CD8-positive, alpha-beta memory T cell (primary cell): Measurements from ENCODE around the gene TMEM259. TPM values are rescaled to one million over a fixed set of nuclear protein-coding genes. Genes with fewer than 3 reads are reported as not detected.

ENCODE experiments used
- CTCF ChIA-PET: fragments of 350-600 bp; sonication (Branson Sonifier 250); formaldehyde crosslinking; loops from one replicate; lab custom pipeline; 2021; ENCODE audit warnings: antibody characterized with exemption; lab: Charles Lee
- POLR2A ChIA-PET: fragments of 350-600 bp; sonication (Branson Sonifier 250); formaldehyde crosslinking; loops from one replicate; lab custom pipeline; 2021; ENCODE audit warnings: antibody characterized with exemption; lab: Charles Lee
- DNase-seq, 5 donors: peaks; one replicate each; pipeline versions ENCODE4 v3.0.0 to v3.0.0-alpha.2; 2020 to 2022; ENCODE audit warnings: mixed read lengths in 1 of 5
- H3K27ac ChIP-seq: one replicate; pipeline ENCODE4 v1.7.0; 2013; ENCODE audit warnings: low read depth, mild to moderate bottlenecking, low read length, moderate library complexity
- H3K27me3 ChIP-seq: 2 replicates; pipeline ENCODE4 v1.7.0; 2013; ENCODE audit warnings: low read length, mild to moderate bottlenecking; ENCODE audit not compliant: insufficient read depth, poor library complexity, severe bottlenecking
- H3K36me3 ChIP-seq: 2 replicates; pipeline ENCODE4 v1.7.0; 2013; ENCODE audit warnings: mild to moderate bottlenecking, low read length, moderate library complexity; ENCODE audit not compliant: insufficient read depth
- H3K4me1 ChIP-seq: 2 replicates; pipeline ENCODE4 v1.7.0; 2013; ENCODE audit warnings: mild to moderate bottlenecking, low read length, moderate library complexity; ENCODE audit not compliant: insufficient read depth
- H3K4me3 ChIP-seq: 2 replicates; pipeline ENCODE4 v1.7.0; 2013; ENCODE audit warnings: mild to moderate bottlenecking, low read length
- H3K9me3 ChIP-seq: 2 replicates; pipeline ENCODE4 v1.7.0; 2013; ENCODE audit warnings: mild to moderate bottlenecking, low read length
- H3K27ac Mint-ChIP-seq, 8 donors: one replicate each; pipeline ENCODE4 v1.8.0; 2020 to 2021; ENCODE audit warnings: mixed read lengths in 8 of 8, mild to moderate bottlenecking in 6 of 8, inconsistent platforms in 3 of 8, moderate library complexity in 3 of 8
- H3K27me3 Mint-ChIP-seq, 2 donors: one replicate each; pipeline ENCODE4 v1.8.0; 2020 to 2021; ENCODE audit warnings: mixed read lengths in 2 of 2, mild to moderate bottlenecking in 1 of 2, moderate library complexity in 1 of 2
- H3K36me3 Mint-ChIP-seq, 3 donors: one replicate each; pipeline ENCODE4 v1.8.0; 2020 to 2021; ENCODE audit warnings: mixed read lengths in 3 of 3, inconsistent platforms in 1 of 3, mild to moderate bottlenecking in 1 of 3
- H3K4me1 Mint-ChIP-seq, 3 donors: one replicate each; pipeline ENCODE4 v1.8.0; 2020 to 2021; ENCODE audit warnings: mixed read lengths in 3 of 3, inconsistent platforms in 1 of 3, mild to moderate bottlenecking in 1 of 3
- H3K4me3 Mint-ChIP-seq, 7 donors: one replicate each; pipeline ENCODE4 v1.8.0; 2020 to 2021; ENCODE audit warnings: mixed read lengths in 7 of 7, mild to moderate bottlenecking in 6 of 7, moderate library complexity in 4 of 7, inconsistent platforms in 2 of 7
- H3K9me3 Mint-ChIP-seq, 5 donors: one replicate each; pipeline ENCODE4 v1.8.0; 2020 to 2022; ENCODE audit warnings: mixed read lengths in 5 of 5, mild to moderate bottlenecking in 3 of 5, moderate library complexity in 2 of 5, inconsistent platforms in 1 of 5
- polyA plus RNA-seq: library from polyadenylated mRNA; unstranded; fragments of 300-500 nt; fragmentation: Illumina TruSeq; gene quantifications from one replicate; pipeline ENCODE4 v1.2.3, GENCODE V29; 2021
- total RNA-seq, 2 experiments: library from RNA; stranded (reverse); gene quantifications; one replicate each; pipeline ENCODE4 v1.2.3, GENCODE V29; 2021

Gene TMEM259
- total and polyA plus RNA-seq, 3 experiments from 2014 or later = 84.6 to 157 (median 151) TPM

DNA sequence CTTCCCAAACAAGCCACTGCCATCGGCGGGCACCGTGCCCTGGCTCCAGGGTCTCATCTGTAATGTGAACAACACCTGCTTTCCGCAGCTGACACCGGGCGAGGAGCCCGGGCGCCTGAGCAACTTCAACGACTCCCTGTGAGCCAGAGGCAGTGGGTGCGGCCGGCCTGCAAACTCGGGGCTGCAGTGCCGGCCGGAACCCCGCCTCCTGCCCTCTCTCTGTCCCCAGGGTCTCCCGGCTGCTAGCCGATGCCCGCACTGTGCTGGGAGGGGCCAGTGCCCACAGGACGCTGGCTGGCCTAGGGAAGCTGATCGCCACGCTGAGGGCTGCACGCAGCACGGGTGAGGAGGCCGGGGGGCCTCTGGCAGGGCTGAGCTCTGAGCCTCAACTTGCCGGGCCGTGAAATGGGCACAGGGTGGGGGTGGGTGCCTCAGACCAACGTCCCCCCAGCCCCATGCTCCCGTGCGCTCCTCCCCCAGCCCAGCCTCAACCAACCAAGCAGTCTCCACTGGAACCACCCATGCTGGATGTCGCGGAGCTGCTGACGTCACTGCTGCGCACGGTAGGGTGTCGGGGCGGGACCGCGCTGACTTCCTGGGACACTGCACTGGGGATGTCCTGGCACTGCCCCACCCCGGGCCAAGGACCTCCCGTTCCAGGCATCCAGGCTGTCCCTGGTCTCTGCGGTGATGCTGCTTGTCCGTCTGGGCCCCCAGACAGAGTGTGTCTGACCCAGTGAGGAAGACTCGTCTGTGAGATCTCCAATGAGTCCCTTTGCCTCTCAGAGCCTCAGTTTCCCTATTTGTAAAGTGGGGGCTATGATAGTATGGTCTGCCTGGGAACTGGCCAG lies 21.1 kb upstream of the TMEM259 start:
- DNase-seq = no peak
- Histone ChIP-seq H3K4me3 (peak overlapping the region; percentile 78), H3K4me1 (peaks cover 44% of the 10 kb centered on the region), H3K36me3 (peaks cover 13% of the 10 kb centered on the region), H3K27me3 (no peaks in the 10 kb centered on the region), H3K27ac (peak overlapping the region; percentile 31), H3K9me3 (no peaks in the 10 kb centered on the region)
- H3K9me3 Mint-ChIP-seq = no peaks in the 10 kb centered on the region
- peaks cover 0 to 1% of the 10 kb centered on the region in 2 donors for H3K27me3 Mint-ChIP-seq
- peaks cover 41 to 51% (median 41%) of the 10 kb centered on the region in 3 donors for H3K4me1 Mint-ChIP-seq
- H3K27ac Mint-ChIP-seq = peak overlapping the region in 1 of 8 donors; percentile 89
- ChIA-PET POLR2A (interaction anchor here (1.2 to 6.7 kb wide), 7 partner anchors 14 to 227 kb away, joined by 3 to 134 read pairs (median 13); partner anchors contain the start of genes CIRBP and CNN2), CTCF (interaction anchor here (1.1 to 4.1 kb wide), 6 partner anchors 12 to 46 kb away, joined by 3 to 30 read pairs (median 6); partner anchors contain the start of gene ARHGAP45)
- H3K36me3 Mint-ChIP-seq = peaks cover 4 to 63% (median 6%) of the 10 kb centered on the region in 3 donors
- peak overlapping the region in 5 of 7 donors; percentile 33 to 100 (median 95) for H3K4me3 Mint-ChIP-seq

DNA sequence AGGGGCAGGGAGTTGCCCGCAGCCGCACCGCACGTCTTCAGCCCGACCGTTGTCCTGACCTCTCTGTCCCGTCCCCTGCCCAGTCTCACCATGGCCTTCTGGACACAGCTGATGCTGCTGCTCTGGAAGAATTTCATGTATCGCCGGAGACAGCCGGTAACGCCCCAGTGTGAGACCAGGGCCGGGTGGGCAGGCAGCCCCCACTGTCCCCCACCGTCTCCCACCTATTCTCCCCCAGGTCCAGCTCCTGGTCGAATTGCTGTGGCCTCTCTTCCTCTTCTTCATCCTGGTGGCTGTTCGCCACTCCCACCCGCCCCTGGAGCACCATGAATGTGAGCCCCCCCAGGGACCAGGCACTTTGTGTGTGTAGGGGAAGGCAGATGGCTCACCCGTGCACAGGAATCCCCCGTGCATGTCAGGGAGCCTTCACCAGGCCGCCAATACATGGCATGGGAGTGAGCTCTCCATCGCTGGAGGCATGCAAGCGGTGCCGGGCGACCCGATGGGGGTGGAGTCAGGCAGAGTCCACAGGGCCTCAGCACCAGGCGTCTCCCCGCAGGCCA lies 20.4 kb upstream of the TMEM259 start:
- peak overlapping the region; percentile 78 for H3K4me3 ChIP-seq
- no peaks in the 10 kb centered on the region for H3K27me3 ChIP-seq
- DNase-seq = no peak
- Mint-ChIP-seq H3K4me1 (peaks cover 41 to 55% (median 42%) of the 10 kb centered on the region in 3 donors), H3K27me3 (peaks cover 0 to 1% of the 10 kb centered on the region in 2 donors), H3K36me3 (peaks cover 4 to 65% (median 6%) of the 10 kb centered on the region in 3 donors), H3K9me3 (no peaks in the 10 kb centered on the region), H3K4me3 (peak overlapping the region; percentile 94 to 100 (median 99)), H3K27ac (peak overlapping the region; percentile 86 to 96 (median 90))
- H3K36me3 ChIP-seq = peaks cover 13% of the 10 kb centered on the region
- ChIA-PET POLR2A (interaction anchor here (0.6 to 6.7 kb wide), 8 partner anchors 13 to 49 kb away, joined by 3 to 134 read pairs (median 11); partner anchors contain the start of genes ARHGAP45, CNN2 and RNU6-2), CTCF (interaction anchor here (0.6 to 4.1 kb wide), 8 partner anchors 12 to 152 kb away, joined by 3 to 30 read pairs (median 3); partner anchors contain the start of gene ARHGAP45)
- H3K9me3 ChIP-seq = no peaks in the 10 kb centered on the region
- peak overlapping the region; percentile 31 for H3K27ac ChIP-seq
- H3K4me1 ChIP-seq = peaks cover 44% of the 10 kb centered on the region

DNA sequence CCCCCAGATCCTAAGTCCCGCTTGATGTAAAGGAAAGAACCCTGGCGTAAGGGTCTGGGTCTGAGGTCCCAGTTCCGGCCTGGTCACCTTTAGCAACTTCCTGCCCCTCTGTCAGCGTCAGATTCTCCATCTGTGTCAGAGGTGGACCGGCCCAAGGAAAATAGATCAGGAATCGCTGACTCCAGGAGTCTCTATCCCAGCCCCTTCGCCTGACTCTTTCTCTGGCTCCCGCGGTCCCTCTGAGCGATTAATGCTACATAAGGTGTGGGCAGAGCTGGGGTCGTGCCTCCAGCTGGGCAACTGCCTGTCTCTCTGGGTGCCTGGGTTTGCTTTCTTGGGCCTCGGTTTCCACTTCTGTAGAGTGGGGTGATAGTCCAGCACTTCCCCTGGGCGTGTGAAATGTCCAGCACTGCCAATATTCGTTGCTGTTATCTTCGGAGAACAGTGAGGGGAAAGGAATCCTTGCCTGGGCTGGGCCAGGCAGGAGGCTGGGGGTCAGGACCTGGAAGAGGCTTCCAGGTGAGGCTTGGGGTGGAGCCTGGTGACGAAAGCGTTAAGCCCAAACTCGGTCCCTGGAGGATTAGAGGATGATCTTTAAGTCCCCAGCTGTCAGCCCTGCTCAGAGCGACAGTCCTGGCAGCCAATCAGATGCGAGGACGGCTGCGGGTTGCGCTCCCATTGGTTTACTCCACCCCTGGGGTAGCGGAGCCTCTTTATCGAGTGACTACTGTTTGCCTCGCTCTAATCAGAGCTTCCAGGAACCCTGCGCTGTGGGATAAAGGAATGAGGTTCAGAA lies 19.8 kb upstream of the TMEM259 start:
- Histone ChIP-seq H3K27ac (peak overlapping the region; percentile 72), H3K4me1 (peaks cover 44% of the 10 kb centered on the region)
- no peaks in the 10 kb centered on the region for H3K9me3 Mint-ChIP-seq

GRCh38 chr19:1039646-1040475 lies 18.9 kb upstream of the TMEM259 start, which contains the start of gene ABCA7:
TSS of gene ABCA7 (plus strand) at chr19:1040107. CDS start at chr19:1041362, 1,255 bp downstream.
- Mint-ChIP-seq H3K9me3 (no peaks in the 10 kb centered on the region), H3K4me3 (peak within 1 kb of the TSS; percentile 94 to 100 (median 99)), H3K4me1 (peaks cover 41 to 61% (median 46%) of the 10 kb centered on the region in 3 donors), H3K27me3 (peaks cover 0 to 1% of the 10 kb centered on the region in 2 donors), H3K27ac (peak within 1 kb of the TSS; percentile 86 to 97 (median 92)), H3K36me3 (peaks cover 2 to 64% (median 6%) of the 10 kb centered on the region in 3 donors)
- peaks cover 22% of the 10 kb centered on the region for H3K36me3 ChIP-seq
- no peaks in the 10 kb centered on the region for H3K9me3 ChIP-seq
- ChIA-PET CTCF (interaction anchor here (0.9 to 4.1 kb wide), 10 partner anchors 9 to 49 kb away, joined by 3 to 30 read pairs (median 5); partner anchors contain the start of genes ARHGAP45, CNN2 and RNU6-2), POLR2A (interaction anchor here (0.6 to 6.7 kb wide), 18 partner anchors 9 to 229 kb away, joined by 3 to 134 read pairs (median 4); partner anchors contain the start of genes ARHGAP45, CIRBP, CNN2 and GPX4)
- H3K4me3 ChIP-seq = peak within 1 kb of the TSS; percentile 78
- H3K27me3 ChIP-seq = no peaks in the 10 kb centered on the region
- H3K4me1 ChIP-seq = peaks cover 49% of the 10 kb centered on the region
- DNase-seq = peak; percentile 98 to 100 (median 99)
- H3K27ac ChIP-seq = peak within 1 kb of the TSS; percentile 72

More for the DNA sequence above, 19.8 kb upstream of the TMEM259 start:
- peaks cover 18% of the 10 kb centered on the region for H3K36me3 ChIP-seq
- H3K4me3 Mint-ChIP-seq = peak overlapping the region; percentile 94 to 100 (median 99)
- no peaks in the 10 kb centered on the region for H3K9me3 ChIP-seq
- DNase-seq = peak; percentile 82 to 92 (median 86)
- H3K27me3 ChIP-seq = no peaks in the 10 kb centered on the region
- H3K27me3 Mint-ChIP-seq = peaks cover 0 to 2% of the 10 kb centered on the region in 2 donors
- ChIA-PET CTCF (interaction anchor here (0.6 to 4.1 kb wide), 15 partner anchors 10 to 153 kb away, joined by 3 to 30 read pairs (median 4); partner anchors contain the start of genes ARHGAP45, CNN2 and RNU6-2), POLR2A (interaction anchor here (0.6 to 6.7 kb wide), 17 partner anchors 8 to 228 kb away, joined by 3 to 134 read pairs (median 7); partner anchors contain the start of genes ARHGAP45, CIRBP, CNN2 and GPX4)
- H3K4me1 Mint-ChIP-seq = peaks cover 41 to 61% (median 46%) of the 10 kb centered on the region in 3 donors
- peak overlapping the region; percentile 78 for H3K4me3 ChIP-seq
- H3K36me3 Mint-ChIP-seq = peaks cover 4 to 65% (median 6%) of the 10 kb centered on the region in 3 donors
- H3K27ac Mint-ChIP-seq = peak overlapping the region; percentile 86 to 97 (median 92)

GRCh38 chr19:1038978-1039645 lies 18.2 kb upstream of the TMEM259 start:
- POLR2A ChIA-PET = interaction anchor here (0.6 to 6.7 kb wide), 16 partner anchors 10 to 200 kb away, joined by 3 to 134 read pairs (median 5); partner anchors contain the start of genes ARHGAP45, CNN2, GPX4 and POLR2E
- peaks cover 2 to 59% (median 6%) of the 10 kb centered on the region in 3 donors for H3K36me3 Mint-ChIP-seq
- H3K4me3 ChIP-seq = peak overlapping the region; percentile 78
- peaks cover 0 to 1% of the 10 kb centered on the region in 2 donors for H3K27me3 Mint-ChIP-seq
- H3K36me3 ChIP-seq = peaks cover 22% of the 10 kb centered on the region
- H3K4me3 Mint-ChIP-seq = peak overlapping the region; percentile 39 to 100 (median 97)
- H3K27ac Mint-ChIP-seq = peak overlapping the region; percentile 73 to 97 (median 92)
- peak in 3 of 5 donors; percentile 34 to 66 (median 54) for DNase-seq
- H3K9me3 Mint-ChIP-seq = no peaks in the 10 kb centered on the region
- peak overlapping the region; percentile 72 for H3K27ac ChIP-seq
- H3K4me1 ChIP-seq = peaks cover 49% of the 10 kb centered on the region
- CTCF ChIA-PET = interaction anchor here (0.9 to 4.1 kb wide), 11 partner anchors 8 to 50 kb away, joined by 3 to 30 read pairs (median 5); partner anchors contain the start of genes ARHGAP45, CNN2 and RNU6-2
- H3K27me3 ChIP-seq = no peaks in the 10 kb centered on the region
- no peaks in the 10 kb centered on the region for H3K9me3 ChIP-seq
- peaks cover 41 to 61% (median 46%) of the 10 kb centered on the region in 3 donors for H3K4me1 Mint-ChIP-seq
